Keratinocyte (primary cell): ENCODE data around the gene RBM19. TPM values are rescaled to one million over a fixed set of nuclear protein-coding genes. Genes with fewer than 3 reads are reported as not detected.

Experiments used
- DNase-seq: peaks from one replicate; pipeline ENCODE4 v3.0.0-alpha.2; 2011; ENCODE audit warnings: low read depth, missing footprints, low spot score
- FAIRE-seq: peaks from 2 replicates; lab custom pipeline; 2011; peaks lifted over from hg19 to GRCh38; lab: Jason Lieb, UNC
- H2AFZ ChIP-seq: 2 replicates; pipeline ENCODE4 v1.6.0; 2012; ENCODE audit warnings: low read length, control low read depth, inconsistent platforms; ENCODE audit not compliant: control insufficient read depth
- H3K27ac ChIP-seq: 2 replicates; pipeline ENCODE4 v1.5.1; 2011; ENCODE audit warnings: low read length; ENCODE audit not compliant: control insufficient read depth, insufficient read depth
- H3K27me3 ChIP-seq: 3 replicates; pipeline ENCODE4 v1.6.0; 2011; ENCODE audit warnings: low read length; ENCODE audit not compliant: control insufficient read depth, insufficient read depth; ENCODE audit errors: extremely low read depth
- H3K36me3 ChIP-seq, 2 experiments: 2 replicates in 1 of 2; 3 replicates in 1 of 2; pipeline ENCODE4 v1.5.1; 2011; ENCODE audit warnings: low read length in 2 of 2, mild to moderate bottlenecking in 1 of 2; ENCODE audit not compliant: control insufficient read depth in 2 of 2, insufficient read depth in 2 of 2; ENCODE audit errors: extremely low read depth in 1 of 2
- H3K4me1 ChIP-seq: 3 replicates; pipeline ENCODE4 v1.5.1; 2011; ENCODE audit warnings: low read length; ENCODE audit not compliant: control insufficient read depth, insufficient read depth; ENCODE audit errors: extremely low read depth
- H3K4me2 ChIP-seq: 3 replicates; pipeline ENCODE4 v1.6.0; 2011; ENCODE audit warnings: low read depth, low read length; ENCODE audit not compliant: control insufficient read depth, insufficient read depth; ENCODE audit errors: extremely low read depth
- H3K4me3 ChIP-seq, 3 experiments: fragments of 200-600 bp in 1 of 3; sonication (generic) in 1 of 3; 2 replicates in 2 of 3; 3 replicates in 1 of 3; pipeline ENCODE4 v1.5.1; 2011 to 2016; ENCODE audit warnings: low read length in 3 of 3, mild to moderate bottlenecking in 3 of 3, control low read depth in 2 of 3, inconsistent platforms in 1 of 3, low read depth in 1 of 3, mixed read lengths in 1 of 3, mixed run types in 1 of 3, moderate library complexity in 1 of 3; ENCODE audit not compliant: control insufficient read depth in 2 of 3, insufficient read depth in 2 of 3; ENCODE audit errors: extremely low read depth in 1 of 3
- H3K79me2 ChIP-seq: 2 replicates; pipeline ENCODE4 v1.6.0; 2012; ENCODE audit warnings: low read length; ENCODE audit not compliant: control insufficient read depth, insufficient read depth
- H3K9ac ChIP-seq: 3 replicates; pipeline ENCODE4 v1.6.0; 2011; ENCODE audit warnings: low read length; ENCODE audit not compliant: control insufficient read depth, insufficient read depth; ENCODE audit errors: extremely low read depth
- H3K9me1 ChIP-seq: 3 replicates; pipeline ENCODE4 v1.6.0; 2011; ENCODE audit warnings: low read length; ENCODE audit not compliant: control insufficient read depth, insufficient read depth; ENCODE audit errors: extremely low read depth
- H3K9me3 ChIP-seq: 2 replicates; pipeline ENCODE4 v1.5.1; 2012; ENCODE audit warnings: low read depth, low read length; ENCODE audit not compliant: control insufficient read depth
- H4K20me1 ChIP-seq: 3 replicates; pipeline ENCODE4 v1.6.0; 2011; ENCODE audit warnings: low read length; ENCODE audit not compliant: control insufficient read depth, insufficient read depth; ENCODE audit errors: extremely low read depth
- EZH2 ChIP-seq: IDR thresholded peaks from one replicate; pipeline ENCODE4 v1.6.1; 2012; ENCODE audit warnings: inconsistent platforms, mild to moderate bottlenecking, low read length, moderate library complexity
- dilution Hi-C: fragments of 300-500 bp; cut with MboI; formaldehyde crosslinking; loops from one replicate; pipeline ENCODE4 v1.7.0; 2020; ENCODE audit warnings: low sequenced_read_pairs; ENCODE audit not compliant: extremely low pct_ligation_motif_present
- polyA plus RNA-seq, 5 experiments: library from polyadenylated mRNA; depleted of rRNA in 3 of 5; stranded (reverse) in 3 of 5; stranded (forward) in 1 of 5; unstranded in 1 of 5; fragments of >200 nt; gene quantifications; 1 replicate in 1 of 5; 2 replicates in 3 of 5; 3 replicates in 1 of 5; pipeline versions ENCODE4 v1.2.1 to v1.2.3, GENCODE V29; 2011 to 2012; ENCODE audit warnings: missing spikeins in 2 of 5, low read depth in 1 of 5, low replicate concordance in 1 of 5
- TF ChIP-seq, protein P1 (sequence below), 3 experiments: IDR thresholded peaks in 1 of 3; conservative IDR thresholded peaks in 1 of 3; optimal IDR thresholded peaks in 1 of 3; 2 replicates in 2 of 3; 3 replicates in 1 of 3; pipeline versions ENCODE3 to v1.5.1; 2011; ENCODE audit warnings: low read length in 3 of 3, mild to moderate bottlenecking in 3 of 3, moderate library complexity in 2 of 3, control low read depth in 1 of 3, inconsistent platforms in 1 of 3; ENCODE audit not compliant: insufficient read depth in 2 of 3; ENCODE audit errors: extremely low read depth in 1 of 3

RBM19 gene
- polyA plus RNA-seq, 1 donor (not counting 4 experiments of a cell fraction or from before 2014, with no cell fraction given): 14.6 TPM

DNA sequence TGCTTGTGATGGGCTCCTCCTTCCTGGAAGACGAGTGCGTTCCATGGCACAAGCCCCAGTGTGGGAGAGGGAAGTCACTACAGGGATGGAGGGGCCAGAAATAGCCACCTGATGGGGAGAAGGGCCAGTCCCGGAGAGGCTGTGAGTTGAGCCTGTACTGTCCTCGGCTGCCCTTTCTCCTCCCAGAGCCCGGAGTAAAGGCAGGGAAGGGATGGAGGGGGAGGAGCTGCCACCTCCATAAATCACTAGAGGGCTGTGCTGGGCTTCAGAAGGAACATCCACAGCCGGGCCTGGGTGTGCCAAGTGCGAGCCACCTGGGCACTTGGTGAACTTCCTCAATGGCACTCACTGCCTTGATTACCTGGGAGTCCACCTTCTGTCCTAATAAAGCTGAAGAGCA lies 110.1 kb downstream of the RBM19 start:
- TF ChIP-seq, protein P1, sequence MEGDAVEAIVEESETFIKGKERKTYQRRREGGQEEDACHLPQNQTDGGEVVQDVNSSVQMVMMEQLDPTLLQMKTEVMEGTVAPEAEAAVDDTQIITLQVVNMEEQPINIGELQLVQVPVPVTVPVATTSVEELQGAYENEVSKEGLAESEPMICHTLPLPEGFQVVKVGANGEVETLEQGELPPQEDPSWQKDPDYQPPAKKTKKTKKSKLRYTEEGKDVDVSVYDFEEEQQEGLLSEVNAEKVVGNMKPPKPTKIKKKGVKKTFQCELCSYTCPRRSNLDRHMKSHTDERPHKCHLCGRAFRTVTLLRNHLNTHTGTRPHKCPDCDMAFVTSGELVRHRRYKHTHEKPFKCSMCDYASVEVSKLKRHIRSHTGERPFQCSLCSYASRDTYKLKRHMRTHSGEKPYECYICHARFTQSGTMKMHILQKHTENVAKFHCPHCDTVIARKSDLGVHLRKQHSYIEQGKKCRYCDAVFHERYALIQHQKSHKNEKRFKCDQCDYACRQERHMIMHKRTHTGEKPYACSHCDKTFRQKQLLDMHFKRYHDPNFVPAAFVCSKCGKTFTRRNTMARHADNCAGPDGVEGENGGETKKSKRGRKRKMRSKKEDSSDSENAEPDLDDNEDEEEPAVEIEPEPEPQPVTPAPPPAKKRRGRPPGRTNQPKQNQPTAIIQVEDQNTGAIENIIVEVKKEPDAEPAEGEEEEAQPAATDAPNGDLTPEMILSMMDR (optimal IDR thresholded peaks at IDR 0.05 in 1 of 3, IDR thresholded peaks at IDR 0.05 in 1 of 3, conservative IDR thresholded peaks at IDR 0.05 in 1 of 3; ENCODE audit: extremely low read depth in 1 of 3, insufficient read depth in 2 of 3, low read length in 3 of 3): no peak
- TF ChIP-seq EZH2: no peak

DNA sequence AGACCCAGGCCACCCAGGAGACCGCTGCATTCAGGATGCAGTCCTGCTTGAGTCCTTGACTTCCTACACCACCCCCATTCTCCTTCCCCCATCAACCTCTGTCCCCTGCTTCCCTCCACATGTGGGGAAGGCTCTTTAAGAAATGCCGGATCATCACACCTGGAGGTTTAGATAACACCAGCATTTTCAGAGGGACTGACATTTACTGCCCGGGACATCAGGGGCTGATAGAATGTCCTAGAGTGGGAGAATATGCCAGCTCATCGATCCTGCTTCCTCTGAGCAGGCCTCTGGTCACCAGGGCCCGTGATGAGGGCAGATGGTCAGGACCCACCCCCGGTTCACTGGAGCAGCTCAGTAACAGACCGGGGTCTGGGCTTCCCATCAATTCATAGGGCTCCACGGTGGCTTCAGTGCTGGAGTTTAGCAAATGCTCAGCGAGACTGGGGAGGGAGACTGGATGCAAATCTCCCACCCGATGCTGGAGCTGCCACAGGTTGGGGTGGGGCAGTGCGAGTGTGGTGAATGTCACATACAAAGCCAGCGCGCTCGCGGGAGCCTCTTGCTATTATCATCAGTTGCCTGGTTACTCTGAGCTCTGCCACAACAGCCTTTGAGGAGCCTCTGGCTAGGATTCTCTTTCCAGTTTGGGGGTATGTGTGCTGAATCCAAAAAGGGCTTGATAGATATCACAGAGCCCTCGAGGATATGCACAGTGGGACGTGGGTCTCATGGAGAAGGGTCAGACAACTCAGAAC lies 111.6 kb downstream of the RBM19 start:
- H3K27ac ChIP-seq: no peak overlapping the region
- TF ChIP-seq EZH2: no peak
- TF ChIP-seq, protein P1 (optimal IDR thresholded peaks at IDR 0.05 in 1 of 3, IDR thresholded peaks at IDR 0.05 in 1 of 3, conservative IDR thresholded peaks at IDR 0.05 in 1 of 3; ENCODE audit: extremely low read depth in 1 of 3, insufficient read depth in 2 of 3, low read length in 3 of 3): no peak
- H3K9ac ChIP-seq: no peak overlapping the region
- no peaks in the 10 kb centered on the region for H3K79me2 ChIP-seq
- peaks cover 5% of the 10 kb centered on the region for H3K4me1 ChIP-seq
- H3K4me2 ChIP-seq: no peak overlapping the region
- H2AFZ ChIP-seq: no peak overlapping the region
- FAIRE-seq (no peak), DNase-seq (no peak)
- H3K9me3 ChIP-seq: no peaks in the 10 kb centered on the region
- H3K36me3 ChIP-seq: peaks cover 11 to 17% of the 10 kb centered on the region in 2 experiments
- H4K20me1 ChIP-seq: no peaks in the 10 kb centered on the region
- no peak overlapping the region for H3K4me3 ChIP-seq
- dilution Hi-C loops: no loop called here
- no peaks in the 10 kb centered on the region for H3K9me1 ChIP-seq
- no peaks in the 10 kb centered on the region for H3K27me3 ChIP-seq

More for the DNA sequence above, 110.1 kb downstream of the RBM19 start:
- H3K4me3 ChIP-seq: no peak overlapping the region
- H3K9me1 ChIP-seq: no peaks in the 10 kb centered on the region
- H3K9me3 ChIP-seq: no peaks in the 10 kb centered on the region
- H3K4me2 ChIP-seq: no peak overlapping the region
- peaks cover 10 to 15% of the 10 kb centered on the region in 2 experiments for H3K36me3 ChIP-seq
- H3K27ac ChIP-seq: no peak overlapping the region
- FAIRE-seq (no peak), DNase-seq (no peak)
- H4K20me1 ChIP-seq: no peaks in the 10 kb centered on the region
- no peak overlapping the region for H2AFZ ChIP-seq
- no peaks in the 10 kb centered on the region for H3K27me3 ChIP-seq
- no peak overlapping the region for H3K9ac ChIP-seq
- H3K4me1 ChIP-seq: peaks cover 5% of the 10 kb centered on the region
- no peaks in the 10 kb centered on the region for H3K79me2 ChIP-seq
- dilution Hi-C loops: no loop called here
